ENCODE measurements around the gene LDLRAD2.
"Not testable (repeated sequence)": the region's sequence is repeated elsewhere in the genome, so short reads cannot be mapped to it uniquely, and the experiment has no call there.

Gene LDLRAD2

DNA sequence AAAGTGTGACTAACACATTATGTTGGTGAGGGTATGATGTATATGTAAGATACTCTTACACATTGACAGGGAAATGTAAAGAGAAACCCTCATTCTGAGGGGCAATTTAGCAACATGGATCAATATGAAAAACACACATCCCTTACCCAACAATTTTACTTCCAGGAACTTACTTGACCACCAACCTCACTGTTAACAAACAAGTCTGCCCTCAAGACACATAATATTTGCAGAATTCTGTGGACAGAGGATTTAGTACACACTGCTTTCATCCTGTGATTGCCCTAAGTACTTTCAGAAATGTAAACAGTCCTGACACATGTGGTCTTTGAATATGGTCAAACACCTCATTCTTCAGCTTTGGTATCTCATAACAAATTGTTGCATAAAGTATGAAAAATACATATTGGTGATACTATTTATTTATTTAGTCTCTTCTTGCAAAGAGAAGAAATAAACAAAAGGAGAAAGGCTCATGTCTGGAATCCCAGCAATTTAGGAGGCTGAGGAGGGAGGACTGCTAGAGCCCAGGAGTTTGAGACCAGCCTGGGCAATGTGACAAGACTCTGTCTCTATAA lies 36.0 kb upstream of the LDLRAD2 start:
- DNase-seq (ENCODE audit: low spot score in 2 of 2) = no peak
- H3K27ac Mint-ChIP-seq (ENCODE audit: low read depth) = peak overlapping the region; percentile 87
- peaks cover 9% of the 10 kb centered on the region for H3K36me3 Mint-ChIP-seq (ENCODE audit: insufficient read depth)
- no peaks in the 10 kb centered on the region for H3K9me3 Mint-ChIP-seq
- peaks cover 52% of the 10 kb centered on the region for H3K4me1 Mint-ChIP-seq
- H3K27me3 Mint-ChIP-seq = no peaks in the 10 kb centered on the region
- no peak overlapping the region for H3K4me3 Mint-ChIP-seq
- ATAC-seq (replicated peaks; ENCODE audit: extremely low read depth, poor library complexity, severe bottlenecking) = no peak

DNA sequence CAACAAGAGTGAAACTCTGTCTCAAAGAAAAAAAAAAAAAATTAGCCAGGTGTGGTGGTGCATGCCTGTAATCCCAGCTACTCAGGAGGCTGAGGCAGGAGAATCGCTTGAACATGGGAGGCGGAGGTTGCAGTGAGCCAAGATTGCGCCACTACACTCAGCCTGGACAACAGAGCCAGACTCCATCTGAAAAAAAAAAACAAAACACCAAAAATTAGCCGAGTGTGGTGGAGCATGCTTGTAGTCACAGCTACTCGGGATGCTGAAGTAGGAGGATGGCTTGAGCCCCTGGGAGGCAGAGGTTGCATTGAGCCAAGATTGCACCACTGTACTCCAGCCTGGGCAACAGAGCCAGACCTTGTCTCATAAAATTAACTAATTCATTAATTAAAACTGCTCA lies 35.1 kb upstream of the LDLRAD2 start:
- DNase-seq (ENCODE audit: low spot score in 2 of 2); H3K27ac Mint-ChIP-seq (ENCODE audit: low read depth); H3K27me3 Mint-ChIP-seq; H3K4me3 Mint-ChIP-seq; H3K9me3 Mint-ChIP-seq; ATAC-seq (replicated peaks; ENCODE audit: extremely low read depth, poor library complexity, severe bottlenecking): not testable (repeated sequence)
- peaks cover 58% of the 10 kb centered on the region for H3K4me1 Mint-ChIP-seq
- H3K36me3 Mint-ChIP-seq (ENCODE audit: insufficient read depth) = peaks cover 13% of the 10 kb centered on the region

- DNase-seq (ENCODE audit: low spot score in 2 of 2) = no peak
- no peak overlapping the region for H3K4me3 Mint-ChIP-seq
- H3K27me3 Mint-ChIP-seq = no peaks in the 10 kb centered on the region
- H3K36me3 Mint-ChIP-seq (ENCODE audit: insufficient read depth) = peaks cover 22% of the 10 kb centered on the region
- no peak for ATAC-seq (replicated peaks; ENCODE audit: extremely low read depth, poor library complexity, severe bottlenecking)
- H3K27ac Mint-ChIP-seq (ENCODE audit: low read depth) = no peak overlapping the region
- no peaks in the 10 kb centered on the region for H3K9me3 Mint-ChIP-seq
- H3K4me1 Mint-ChIP-seq = peaks cover 53% of the 10 kb centered on the region
Observed at GRCh38 chr1:21778405-21778727, 33.7 kb upstream of the LDLRAD2 start.

- Mint-ChIP-seq H3K36me3 (ENCODE audit: insufficient read depth) (peaks cover 24% of the 10 kb centered on the region), H3K27me3 (no peaks in the 10 kb centered on the region), H3K9me3 (no peaks in the 10 kb centered on the region), H3K27ac (ENCODE audit: low read depth) (peak overlapping the region; percentile 5), H3K4me3 (peak overlapping the region; percentile 66), H3K4me1 (peaks cover 47% of the 10 kb centered on the region)
- DNase-seq (ENCODE audit: low spot score in 2 of 2) (no peak), ATAC-seq (replicated peaks; ENCODE audit: extremely low read depth, poor library complexity, severe bottlenecking) (no peak)
Observed at GRCh38 chr1:21779613-21780521, 32.2 kb upstream of the LDLRAD2 start.

DNA sequence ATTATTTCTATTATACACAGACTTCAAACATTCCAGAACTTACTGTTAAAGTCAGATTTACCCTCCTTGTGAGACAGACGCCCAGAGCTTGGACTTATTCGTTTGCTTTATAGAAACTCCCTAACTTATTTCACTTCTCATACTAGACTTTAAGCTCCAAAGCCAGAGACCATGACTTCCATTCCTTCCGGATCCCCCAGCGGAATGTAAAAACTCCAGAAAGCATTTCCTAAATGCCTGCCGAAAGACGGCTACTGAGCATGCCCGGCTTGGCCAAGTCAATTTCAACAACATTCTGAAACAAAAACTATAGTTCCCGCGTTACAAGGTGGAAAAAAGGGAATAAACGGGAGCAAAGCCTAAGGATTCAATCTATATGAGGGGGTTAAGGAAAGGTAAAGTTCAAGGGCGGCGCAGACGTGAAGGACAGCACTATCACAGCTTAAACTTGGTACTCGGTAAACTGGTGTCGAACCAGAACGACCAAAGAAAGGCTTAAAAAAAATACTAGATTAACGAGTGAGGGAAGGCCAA lies 30.2 kb upstream of the LDLRAD2 start:
- no peak for DNase-seq (ENCODE audit: low spot score in 2 of 2)
- H3K9me3 Mint-ChIP-seq = no peaks in the 10 kb centered on the region
- peaks cover 19% of the 10 kb centered on the region for H3K36me3 Mint-ChIP-seq (ENCODE audit: insufficient read depth)
- peaks cover 35% of the 10 kb centered on the region for H3K4me1 Mint-ChIP-seq
- no peaks in the 10 kb centered on the region for H3K27me3 Mint-ChIP-seq
- peak overlapping the region; percentile 100 for H3K27ac Mint-ChIP-seq (ENCODE audit: low read depth)
- peak; percentile 15 for ATAC-seq (replicated peaks; ENCODE audit: extremely low read depth, poor library complexity, severe bottlenecking)
- H3K4me3 Mint-ChIP-seq = peak overlapping the region; percentile 99

DNA sequence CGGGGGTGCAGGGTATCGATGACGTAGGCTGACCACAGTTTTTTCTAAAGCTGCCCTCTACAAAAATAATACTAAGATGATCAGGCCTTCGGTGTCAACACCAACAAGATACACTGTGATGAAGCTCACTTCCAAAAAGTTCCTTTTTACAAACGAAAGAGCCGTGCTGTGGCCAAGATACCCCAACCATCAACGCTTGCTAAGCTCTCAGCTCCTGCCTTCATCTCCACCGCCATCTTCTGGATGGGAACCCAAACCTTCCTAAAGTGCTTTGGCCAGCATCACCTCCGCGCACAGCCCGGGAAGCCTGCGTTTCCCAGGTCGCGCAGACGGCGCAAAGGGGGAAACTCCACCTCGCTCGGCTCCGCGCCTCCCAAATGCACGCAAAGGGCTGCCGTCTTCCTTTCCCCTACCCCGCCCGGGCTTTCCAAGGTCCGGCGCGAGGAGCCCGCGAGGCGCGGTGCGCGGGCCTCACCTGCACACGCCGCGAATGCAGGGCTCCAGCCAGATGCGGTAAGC lies 29.7 kb upstream of the LDLRAD2 start:
- Mint-ChIP-seq H3K4me1 (peaks cover 32% of the 10 kb centered on the region), H3K36me3 (ENCODE audit: insufficient read depth) (peaks cover 19% of the 10 kb centered on the region), H3K9me3 (no peaks in the 10 kb centered on the region), H3K27ac (ENCODE audit: low read depth) (peak overlapping the region; percentile 100), H3K4me3 (peak overlapping the region; percentile 99), H3K27me3 (no peaks in the 10 kb centered on the region)
- peak; percentile 30 to 41 for DNase-seq (ENCODE audit: low spot score in 2 of 2)
- ATAC-seq (replicated peaks; ENCODE audit: extremely low read depth, poor library complexity, severe bottlenecking) = peak; percentile 17

- Mint-ChIP-seq H3K27ac (ENCODE audit: low read depth) (peak within 1 kb of the TSS; percentile 100), H3K27me3 (no peaks in the 10 kb centered on the region), H3K4me1 (peaks cover 28% of the 10 kb centered on the region), H3K4me3 (peak within 1 kb of the TSS; percentile 99), H3K9me3 (no peaks in the 10 kb centered on the region), H3K36me3 (ENCODE audit: insufficient read depth) (peaks cover 19% of the 10 kb centered on the region)
- DNase-seq (ENCODE audit: low spot score in 2 of 2) = peak; percentile 90 to 95
- peak; percentile 90 for ATAC-seq (replicated peaks; ENCODE audit: extremely low read depth, poor library complexity, severe bottlenecking)
Observed at GRCh38 chr1:21782868-21783678, 29.0 kb upstream of the LDLRAD2 start, which contains the start of gene USP48. Gene USP48 (minus strand): TSS chr1:21783149. CDS start chr1:21782957, 192 bp downstream.

- Mint-ChIP-seq H3K4me1 (peaks cover 25% of the 10 kb centered on the region), H3K27ac (ENCODE audit: low read depth) (peak overlapping the region; percentile 100), H3K4me3 (peak overlapping the region; percentile 99), H3K36me3 (ENCODE audit: insufficient read depth) (peaks cover 19% of the 10 kb centered on the region), H3K9me3 (no peaks in the 10 kb centered on the region), H3K27me3 (no peaks in the 10 kb centered on the region)
- DNase-seq (ENCODE audit: low spot score in 2 of 2) (no peak), ATAC-seq (replicated peaks; ENCODE audit: extremely low read depth, poor library complexity, severe bottlenecking) (no peak)
Observed at GRCh38 chr1:21783679-21784603, 28.1 kb upstream of the LDLRAD2 start.

DNA sequence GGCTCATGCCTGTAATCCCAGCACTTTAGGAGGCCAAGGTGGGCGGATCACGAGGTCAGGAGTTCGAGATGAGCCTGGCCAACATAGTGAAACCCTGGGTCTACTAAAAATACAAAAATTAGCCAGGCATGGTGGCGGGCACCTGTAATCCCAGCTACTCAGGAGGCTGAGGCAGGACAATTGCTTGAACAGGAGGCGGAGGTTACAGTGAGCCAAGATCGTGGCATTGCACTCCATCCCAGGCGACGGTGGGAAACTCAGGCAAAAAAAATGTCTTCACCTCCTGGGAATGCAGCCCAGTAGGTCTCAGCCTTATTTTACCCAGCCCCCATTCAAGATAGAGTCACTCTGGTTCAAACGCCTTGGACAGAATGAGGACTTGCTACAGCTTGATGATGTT lies 26.3 kb upstream of the LDLRAD2 start:
- not testable (repeated sequence) for H3K27me3 Mint-ChIP-seq; H3K4me3 Mint-ChIP-seq; ATAC-seq (replicated peaks; ENCODE audit: extremely low read depth, poor library complexity, severe bottlenecking); H3K27ac Mint-ChIP-seq (ENCODE audit: low read depth); DNase-seq (ENCODE audit: low spot score in 2 of 2); H3K9me3 Mint-ChIP-seq
- Mint-ChIP-seq H3K36me3 (ENCODE audit: insufficient read depth) (peaks cover 19% of the 10 kb centered on the region), H3K4me1 (peaks cover 10% of the 10 kb centered on the region)

GRCh38 chr1:21786640-21787039 lies 25.4 kb upstream of the LDLRAD2 start:
- Mint-ChIP-seq H3K4me3 (no peak overlapping the region), H3K9me3 (no peaks in the 10 kb centered on the region), H3K27me3 (no peaks in the 10 kb centered on the region), H3K27ac (ENCODE audit: low read depth) (no peak overlapping the region), H3K36me3 (ENCODE audit: insufficient read depth) (peaks cover 18% of the 10 kb centered on the region), H3K4me1 (peaks cover 12% of the 10 kb centered on the region)
- no peak for DNase-seq (ENCODE audit: low spot score in 2 of 2)
- ATAC-seq (replicated peaks; ENCODE audit: extremely low read depth, poor library complexity, severe bottlenecking) = no peak

DNA sequence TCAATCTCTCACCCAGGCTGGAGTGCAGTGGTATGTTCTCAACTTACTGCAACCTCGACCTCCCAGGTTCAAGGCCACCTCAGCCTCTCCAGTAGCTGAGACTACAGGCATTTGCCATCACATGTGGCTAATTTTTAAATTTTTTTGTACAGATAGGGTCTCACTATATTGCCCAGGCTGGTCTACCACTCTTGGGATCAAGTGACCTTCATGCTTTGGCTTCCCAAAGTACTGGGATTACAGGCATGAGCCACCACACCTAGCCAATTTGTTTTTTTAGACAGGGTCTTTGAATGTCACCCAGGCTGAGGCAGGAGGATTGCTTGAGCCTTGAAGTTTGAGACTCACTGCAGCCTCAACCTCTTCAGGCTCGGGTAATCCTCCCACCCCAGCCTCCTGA lies 19.0 kb upstream of the LDLRAD2 start:
- Mint-ChIP-seq H3K4me1 (peaks cover 5% of the 10 kb centered on the region), H3K27me3 (no peaks in the 10 kb centered on the region), H3K4me3 (no peak overlapping the region), H3K9me3 (no peaks in the 10 kb centered on the region), H3K27ac (ENCODE audit: low read depth) (no peak overlapping the region), H3K36me3 (ENCODE audit: insufficient read depth) (peaks cover 2% of the 10 kb centered on the region)
- no peak for ATAC-seq (replicated peaks; ENCODE audit: extremely low read depth, poor library complexity, severe bottlenecking)
- no peak for DNase-seq (ENCODE audit: low spot score in 2 of 2)
